Neural crest cell (in vitro differentiated cells): ENCODE data around the gene SYT8. TPM values are rescaled to one million over a fixed set of nuclear protein-coding genes. Genes with fewer than 3 reads are reported as not detected.
A peak's percentile ranks its signal among the peaks of the same experiment; 100 is the strongest.

Source experiments
- DNase-seq: peaks from one replicate; pipeline ENCODE4 v3.0.0; 2021; ENCODE audit warnings: low read depth, mixed read lengths, low spot score
- H3K27ac Mint-ChIP-seq: one replicate; pipeline ENCODE4 v1.8.0; 2021; ENCODE audit warnings: mild to moderate bottlenecking, mixed read lengths; ENCODE audit not compliant: unreplicated experiment
- H3K27me3 Mint-ChIP-seq: 2 replicates; pipeline ENCODE4 v1.8.0; 2021; ENCODE audit warnings: low read depth, mild to moderate bottlenecking, mixed read lengths
- H3K36me3 Mint-ChIP-seq: 2 replicates; pipeline ENCODE4 v1.8.0; 2021; ENCODE audit warnings: low read depth, mild to moderate bottlenecking, mixed read lengths
- H3K4me1 Mint-ChIP-seq: 2 replicates; pipeline ENCODE4 v1.8.0; 2021; ENCODE audit warnings: mixed read lengths
- H3K4me3 Mint-ChIP-seq: one replicate; pipeline ENCODE4 v1.8.0; 2021; ENCODE audit warnings: mild to moderate bottlenecking, mixed read lengths
- H3K9me3 Mint-ChIP-seq: 2 replicates; pipeline ENCODE4 v1.8.0; 2021; ENCODE audit warnings: mixed read lengths
- CTCF ChIP-seq: fragments of 200-600 bp; sonication (generic); conservative IDR thresholded peaks from 2 replicates; pipeline ENCODE4 v1.5.0; 2021; ENCODE audit warnings: antibody characterized with exemption, mild to moderate bottlenecking
- long read RNA-seq: library from polyadenylated mRNA; unstranded; transcript quantifications from one replicate; pipeline ENCODE4 v2.0.0, GENCODE V29; 2020
- total RNA-seq: library from RNA; stranded (reverse); gene quantifications from 2 replicates; pipeline ENCODE4 v1.2.1, GENCODE V29; 2021

Gene SYT8
- total RNA-seq, result not detected in 2 replicates
- long read RNA-seq, result 0 reads

DNA sequence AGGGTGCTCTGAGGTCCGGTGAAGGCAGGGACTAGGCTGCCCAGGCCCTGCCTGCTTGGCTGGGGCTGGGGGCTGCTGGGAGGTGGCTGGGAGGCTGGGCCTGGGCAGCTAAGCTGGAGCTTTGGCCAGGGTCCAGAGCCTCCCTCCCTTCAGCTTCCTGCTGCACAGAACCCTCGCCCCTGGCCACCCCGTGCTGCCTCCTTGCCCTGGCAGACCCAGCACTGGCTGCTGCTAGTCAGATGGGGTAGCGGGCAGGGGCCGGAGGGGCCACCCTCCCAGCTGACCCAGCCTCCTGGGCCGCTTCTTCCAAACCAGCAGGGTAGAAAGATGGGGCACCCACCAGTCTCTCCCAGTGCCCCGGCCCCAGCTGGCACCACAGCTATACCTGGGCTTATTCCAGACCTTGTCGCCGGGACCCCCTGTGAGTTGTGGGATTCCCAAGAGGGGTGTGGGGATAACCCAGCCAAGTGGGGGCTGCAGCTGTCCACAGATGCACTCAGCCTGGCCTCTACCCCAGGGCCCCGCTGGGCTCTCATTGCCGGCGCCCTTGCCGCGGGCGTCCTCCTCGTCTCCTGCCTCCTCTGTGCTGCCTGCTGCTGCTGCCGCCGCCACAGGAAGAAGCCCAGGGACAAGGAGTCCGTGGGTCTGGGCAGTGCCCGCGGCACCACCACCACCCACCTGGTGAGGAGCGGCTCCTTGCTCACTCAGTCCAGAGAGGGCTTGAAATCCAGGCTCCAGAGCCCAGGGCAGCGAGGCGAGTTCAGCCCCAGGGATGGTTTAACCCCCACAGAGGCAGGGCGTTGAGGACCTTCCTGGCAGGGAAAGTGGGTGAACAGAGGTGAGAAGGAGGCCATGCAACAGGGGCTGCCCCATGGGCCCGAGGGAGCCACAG lies at the start of gene SYT8:
SYT8 (plus strand) TSS at position 212 of the 892 bp plus-strand sequence; CDS start at position 328, 116 bp downstream.
- Mint-ChIP-seq H3K36me3 (no peaks in the 10 kb centered on the region), H3K9me3 (no peaks in the 10 kb centered on the region), H3K27me3 (no peaks in the 10 kb centered on the region), H3K4me1 (no peaks in the 10 kb centered on the region), H3K4me3 (no peak within 1 kb of the TSS), H3K27ac (no peak within 1 kb of the TSS)
- DNase-seq, result no peak
- no peak for TF ChIP-seq CTCF

DNA sequence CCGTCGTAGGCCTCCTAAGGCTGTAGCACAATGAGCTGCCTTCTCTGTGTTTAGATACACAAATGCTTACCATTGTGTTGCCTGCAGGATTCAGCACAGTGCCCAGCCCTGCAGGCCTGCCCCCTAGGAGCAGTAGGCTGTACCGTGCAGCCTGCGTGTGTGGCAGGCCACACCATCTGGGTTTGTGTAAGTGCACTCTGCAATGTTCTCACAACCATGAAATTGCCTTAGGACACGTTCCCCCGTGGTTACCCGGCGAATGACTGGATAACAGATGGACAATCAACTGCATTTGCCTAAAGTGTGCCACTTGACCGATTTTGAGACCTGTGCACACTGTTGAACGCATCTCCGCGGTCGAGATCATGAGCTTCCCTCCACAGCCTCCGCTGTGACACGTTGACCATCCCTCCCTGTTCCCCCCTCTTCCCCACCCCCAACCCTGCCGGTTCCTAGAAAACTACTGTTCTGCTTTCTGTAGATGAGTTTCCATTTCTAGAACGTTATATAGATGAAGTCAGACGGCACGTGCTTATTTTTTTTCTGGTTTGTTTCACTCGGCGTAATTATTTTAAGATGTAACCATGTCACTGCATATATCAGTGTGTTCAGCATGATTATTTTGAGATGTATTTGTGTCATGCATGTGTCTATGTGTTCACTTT lies 48.9 kb upstream of the SYT8 start:
- TF ChIP-seq CTCF, result no peak
- no peak overlapping the region for H3K4me3 Mint-ChIP-seq
- H3K9me3 Mint-ChIP-seq, result no peaks in the 10 kb centered on the region
- H3K36me3 Mint-ChIP-seq, result peaks cover 2% of the 10 kb centered on the region
- no peak for DNase-seq
- H3K27ac Mint-ChIP-seq, result peak overlapping the region; percentile 65
- H3K4me1 Mint-ChIP-seq, result peaks cover 11% of the 10 kb centered on the region
- H3K27me3 Mint-ChIP-seq, result peaks cover 9% of the 10 kb centered on the region

DNA sequence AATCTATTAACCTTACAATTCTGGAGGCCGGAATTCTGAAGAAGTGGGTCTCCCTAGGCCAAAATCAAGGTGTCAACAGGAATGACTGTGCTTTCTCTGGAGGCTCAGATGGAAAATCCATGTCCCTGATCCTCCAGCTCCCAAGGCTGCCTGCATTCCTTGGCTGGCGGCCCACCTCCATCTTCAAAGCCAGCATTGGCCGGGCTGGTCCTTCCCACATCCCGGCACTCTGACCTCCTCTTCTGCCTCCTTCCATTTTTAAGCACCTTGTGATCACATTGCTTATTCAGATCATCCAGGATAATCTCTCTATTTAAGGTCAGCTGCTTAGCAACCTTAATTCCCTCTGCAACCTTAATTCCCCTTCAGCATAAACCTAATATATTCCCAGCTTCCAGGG lies 48.3 kb upstream of the SYT8 start:
- Mint-ChIP-seq H3K36me3 (peaks cover 2% of the 10 kb centered on the region), H3K4me3 (no peak overlapping the region), H3K27me3 (peaks cover 12% of the 10 kb centered on the region), H3K27ac (no peak overlapping the region), H3K4me1 (peaks cover 10% of the 10 kb centered on the region), H3K9me3 (no peaks in the 10 kb centered on the region)
- DNase-seq, result no peak
- TF ChIP-seq CTCF, result no peak

DNA sequence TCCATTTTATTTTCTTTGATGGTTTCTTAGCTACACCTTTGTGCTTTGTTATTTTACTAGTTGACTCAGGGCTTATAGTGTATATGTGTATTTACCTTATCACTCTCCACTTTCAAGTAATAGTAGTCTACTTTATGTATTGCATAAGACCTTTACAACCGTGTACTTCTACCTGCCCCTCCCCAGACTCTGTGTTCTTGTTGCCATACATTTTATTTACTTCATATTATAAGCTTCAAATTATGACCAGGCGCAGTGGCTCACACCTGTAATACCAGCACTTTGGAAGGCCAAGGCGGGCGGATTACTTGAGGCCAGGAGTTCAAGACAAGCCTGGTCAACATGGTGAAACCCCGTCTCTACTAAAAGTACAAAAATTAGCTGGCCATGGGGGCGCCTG lies 42.9 kb upstream of the SYT8 start:
- TF ChIP-seq CTCF, result no peak
- Mint-ChIP-seq H3K9me3 (no peaks in the 10 kb centered on the region), H3K4me1 (no peaks in the 10 kb centered on the region), H3K27me3 (peaks cover 32% of the 10 kb centered on the region), H3K4me3 (no peak overlapping the region), H3K36me3 (no peaks in the 10 kb centered on the region), H3K27ac (no peak overlapping the region)
- DNase-seq, result no peak

DNA sequence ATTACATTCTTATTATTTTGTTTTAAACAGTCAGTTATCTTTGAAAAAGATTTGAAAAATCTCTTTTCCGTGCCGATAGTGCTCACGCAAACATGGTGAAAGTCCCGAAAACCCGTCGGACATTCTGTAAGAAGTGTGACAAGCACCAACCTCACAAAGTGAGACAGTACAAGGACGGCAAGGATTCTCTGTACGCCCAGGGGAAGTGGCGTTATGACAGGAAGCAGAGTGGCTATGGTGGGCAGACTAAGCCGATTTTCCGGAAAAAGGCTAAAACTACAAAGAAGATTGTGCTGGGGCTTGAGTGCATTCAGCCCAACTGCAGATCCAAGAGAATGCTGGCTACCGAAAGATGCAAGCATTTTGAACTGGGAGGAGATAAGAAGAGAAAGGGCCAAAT lies 42.3 kb upstream of the SYT8 start:
- H3K4me3 Mint-ChIP-seq, result no peak overlapping the region
- H3K27ac Mint-ChIP-seq, result no peak overlapping the region
- no peak for DNase-seq
- TF ChIP-seq CTCF, result no peak
- H3K27me3 Mint-ChIP-seq, result peaks cover 32% of the 10 kb centered on the region
- H3K36me3 Mint-ChIP-seq, result no peaks in the 10 kb centered on the region
- H3K4me1 Mint-ChIP-seq, result no peaks in the 10 kb centered on the region
- H3K9me3 Mint-ChIP-seq, result no peaks in the 10 kb centered on the region
